Measurements from ENCODE around the gene CDH26.

CDH26 gene

GRCh38 chr20:59925359-59925758, 32.9 kb upstream of the CDH26 start:
- no peaks in the 10 kb centered on the region for H3K36me3 Mint-ChIP-seq (ENCODE audit: low read depth)
- H3K4me3 Mint-ChIP-seq, result peak overlapping the region in 2 of 3 experiments; percentile 9 to 11
- peaks cover 16% of the 10 kb centered on the region for H3K4me1 Mint-ChIP-seq
- H3K9me3 Mint-ChIP-seq, result no peaks in the 10 kb centered on the region
- no peak for TF ChIP-seq CTCF (IDR thresholded peaks at IDR 0.05; ENCODE audit: unreplicated experiment in 3 of 3)
- peak overlapping the region; percentile 34 to 84 (median 69) for H3K27ac Mint-ChIP-seq
- peaks cover 7% of the 10 kb centered on the region for H3K27me3 Mint-ChIP-seq (ENCODE audit: low read depth)

- Mint-ChIP-seq H3K4me3 (peak overlapping the region in 1 of 3 experiments; percentile 11), H3K27ac (peak overlapping the region; percentile 34 to 84 (median 63)), H3K4me1 (peaks cover 16% of the 10 kb centered on the region), H3K27me3 (ENCODE audit: low read depth) (peaks cover 7% of the 10 kb centered on the region), H3K36me3 (ENCODE audit: low read depth) (no peaks in the 10 kb centered on the region), H3K9me3 (no peaks in the 10 kb centered on the region)
- TF ChIP-seq CTCF (IDR thresholded peaks at IDR 0.05; ENCODE audit: unreplicated experiment in 3 of 3), result no peak
Measured at GRCh38 chr20:59925899-59926298, 32.3 kb upstream of the CDH26 start.

- H3K27ac Mint-ChIP-seq, result peak overlapping the region in 2 of 3 experiments; percentile 13 to 16
- no peak for TF ChIP-seq CTCF (IDR thresholded peaks at IDR 0.05; ENCODE audit: unreplicated experiment in 3 of 3)
- peak overlapping the region; percentile 46 to 76 (median 74) for H3K4me3 Mint-ChIP-seq
- H3K4me1 Mint-ChIP-seq, result peaks cover 7% of the 10 kb centered on the region
- H3K36me3 Mint-ChIP-seq (ENCODE audit: low read depth), result no peaks in the 10 kb centered on the region
- peaks cover 30% of the 10 kb centered on the region for H3K27me3 Mint-ChIP-seq (ENCODE audit: low read depth)
- no peaks in the 10 kb centered on the region for H3K9me3 Mint-ChIP-seq
Measured at GRCh38 chr20:59931511-59932312, 26.5 kb upstream of the CDH26 start.

GRCh38 chr20:59932616-59933295, 25.5 kb upstream of the CDH26 start:
- Mint-ChIP-seq H3K4me3 (peak overlapping the region in 2 of 3 experiments; percentile 55 to 63), H3K27me3 (ENCODE audit: low read depth) (peaks cover 30% of the 10 kb centered on the region), H3K9me3 (no peaks in the 10 kb centered on the region), H3K36me3 (ENCODE audit: low read depth) (no peaks in the 10 kb centered on the region), H3K27ac (no peak overlapping the region), H3K4me1 (peaks cover 15% of the 10 kb centered on the region)
- TF ChIP-seq CTCF (IDR thresholded peaks at IDR 0.05; ENCODE audit: unreplicated experiment in 3 of 3), result no peak

GRCh38 chr20:59933296-59933848, 24.9 kb upstream of the CDH26 start, which contains the start of gene SYCP2:
Gene SYCP2 (minus strand): TSS chr20:59933637. CDS start chr20:59922413, 11,224 bp downstream.
- peaks cover 21% of the 10 kb centered on the region for H3K4me1 Mint-ChIP-seq
- no peak for TF ChIP-seq CTCF (IDR thresholded peaks at IDR 0.05; ENCODE audit: unreplicated experiment in 3 of 3)
- no peaks in the 10 kb centered on the region for H3K36me3 Mint-ChIP-seq (ENCODE audit: low read depth)
- H3K27me3 Mint-ChIP-seq (ENCODE audit: low read depth), result peaks cover 30% of the 10 kb centered on the region
- no peak within 1 kb of the TSS for H3K27ac Mint-ChIP-seq
- no peaks in the 10 kb centered on the region for H3K9me3 Mint-ChIP-seq
- peak within 1 kb of the TSS; percentile 81 to 83 (median 83) for H3K4me3 Mint-ChIP-seq

Measured in nephron (organoid).